Measurements from ENCODE around the gene C13orf46.

DNA sequence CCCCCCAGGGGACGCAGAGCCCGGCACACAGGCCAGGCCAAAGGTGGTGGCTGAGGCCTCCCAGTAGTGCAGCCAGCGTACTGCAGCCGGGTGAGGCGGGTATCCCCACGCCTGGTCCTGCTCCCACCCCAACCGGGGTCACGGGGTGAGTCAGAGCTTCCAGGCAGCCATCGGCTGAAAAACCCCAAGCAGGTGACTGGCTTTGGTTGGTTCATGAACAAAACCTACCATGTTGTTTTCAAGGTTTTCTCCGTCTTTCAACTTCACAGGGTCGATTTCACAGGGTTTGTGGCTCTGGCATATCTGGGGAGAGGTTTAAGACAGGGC, 42.1 kb upstream of the C13orf46 start:
- no peak for TF ChIP-seq POLR2A (IDR thresholded peaks at IDR 0.05; ENCODE audit: low read depth, low read length)
- no peak for TF ChIP-seq TAF1 (IDR thresholded peaks at IDR 0.05; ENCODE audit: borderline replicate concordance, low read depth, low read length)
